BJ (cell line): ENCODE data around the gene CHST8. TPM values are rescaled to one million over a fixed set of nuclear protein-coding genes. Genes with fewer than 3 reads are reported as not detected.
A peak's percentile ranks its signal among the peaks of the same experiment; 100 is the strongest.

Experiments used
- CTCF ChIA-PET: fragments of 350-600 bp; formaldehyde crosslinking; extraction: SDS; loops from one replicate; lab custom pipeline; 2021; ENCODE audit warnings: antibody characterized with exemption, inconsistent platforms; lab: Yijun Ruan, JAX
- POLR2A ChIA-PET: fragments of 300-600 bp; sonication (Branson Sonifier 250); formaldehyde crosslinking; extraction: SDS; loops from one replicate; lab custom pipeline; 2021; ENCODE audit warnings: antibody characterized with exemption; lab: Charles Lee
- DNase-seq: peaks from one replicate; pipeline ENCODE4 v3.0.0-alpha.2; 2011; ENCODE audit warnings: low read depth
- H3K27me3 ChIP-seq: 2 replicates; pipeline ENCODE4 v1.6.0; 2011; ENCODE audit warnings: low read length; ENCODE audit not compliant: control insufficient read depth, insufficient read depth
- H3K36me3 ChIP-seq: 2 replicates; pipeline ENCODE4 v1.5.1; 2011; ENCODE audit warnings: low read length; ENCODE audit not compliant: control insufficient read depth, insufficient read depth
- H3K4me3 ChIP-seq: 2 replicates; pipeline ENCODE4 v1.5.1; 2011; ENCODE audit warnings: low read depth, mild to moderate bottlenecking, control low read depth, low read length
- CTCF ChIP-seq: IDR thresholded peaks from 2 replicates; pipeline ENCODE4 v1.5.1; 2011; ENCODE audit warnings: low read depth, mild to moderate bottlenecking, control low read depth, inconsistent platforms, low read length, moderate library complexity; ENCODE audit not compliant: insufficient read depth
- polyA minus RNA-seq: library from RNA; depleted of rRNA, polyadenylated mRNA; stranded (reverse); fragments of >200 nt; gene quantifications from 2 replicates; pipeline ENCODE4 v1.2.3, GENCODE V29; 2011; rRNA and poly(A)+ RNA removed
- polyA plus RNA-seq: library from polyadenylated mRNA; depleted of rRNA; stranded (reverse); fragments of >200 nt; gene quantifications from 2 replicates; pipeline ENCODE4 v1.2.3, GENCODE V29; 2011; rRNA removed

The CHST8 gene
- polyA plus RNA-seq (0.09 and 0.16 TPM in 2 replicates), polyA minus RNA-seq (not detected in 2 replicates)

- ChIA-PET POLR2A (no interaction called here), CTCF (no interaction called here)
- no peak for TF ChIP-seq CTCF
- Histone ChIP-seq H3K27me3 (peaks cover 34% of the 10 kb centered on the region), H3K4me3 (peak within 1 kb of the TSS; percentile 27), H3K36me3 (no peaks in the 10 kb centered on the region)
- DNase-seq: no peak
Measured at GRCh38 chr19:33621811-33622504, at the start of gene CHST8. Gene CHST8, plus strand, starts transcription at chr19:33621953. Its CDS starts 67,309 bp downstream, at chr19:33689262.

- H3K4me3 ChIP-seq: no peak overlapping the region
- TF ChIP-seq CTCF: no peak
- POLR2A ChIA-PET: no interaction called here
Measured at GRCh38 chr19:33572929-33573328, 48.8 kb upstream of the CHST8 start.

GRCh38 chr19:33574824-33575223 lies 46.9 kb upstream of the CHST8 start:
- TF ChIP-seq CTCF: no peak
- H3K27me3 ChIP-seq: no peaks in the 10 kb centered on the region
- H3K36me3 ChIP-seq: no peaks in the 10 kb centered on the region
- H3K4me3 ChIP-seq: no peak overlapping the region
- CTCF ChIA-PET: interaction anchor here (1.1 kb wide), 1 partner anchor 25 kb away, joined by 3 read pairs; no protein-coding TSS in a partner anchor
- no peak for DNase-seq
- POLR2A ChIA-PET: no interaction called here

More at GRCh38 chr19:33572929-33573328, 48.8 kb upstream of the CHST8 start:
- DNase-seq: no peak
- CTCF ChIA-PET: no interaction called here
- Histone ChIP-seq H3K36me3 (no peaks in the 10 kb centered on the region), H3K27me3 (no peaks in the 10 kb centered on the region)

GRCh38 chr19:33578697-33579096 lies 43.1 kb upstream of the CHST8 start:
- CTCF ChIA-PET: no interaction called here
- no peak for TF ChIP-seq CTCF

GRCh38 chr19:33580026-33580644 lies 41.6 kb upstream of the CHST8 start:
- no peak for DNase-seq
- POLR2A ChIA-PET: interaction anchor here (0.6 kb wide), 1 partner anchor 56 kb away, joined by 3 read pairs; no protein-coding TSS in a partner anchor

More at GRCh38 chr19:33578697-33579096, 43.1 kb upstream of the CHST8 start:
- Histone ChIP-seq H3K4me3 (no peak overlapping the region), H3K36me3 (no peaks in the 10 kb centered on the region), H3K27me3 (no peaks in the 10 kb centered on the region)
- POLR2A ChIA-PET: no interaction called here
- DNase-seq: no peak

More at GRCh38 chr19:33580026-33580644, 41.6 kb upstream of the CHST8 start:
- Histone ChIP-seq H3K27me3 (no peaks in the 10 kb centered on the region), H3K36me3 (no peaks in the 10 kb centered on the region), H3K4me3 (no peak overlapping the region)
- CTCF ChIA-PET: interaction anchor here (1.8 kb wide), 1 partner anchor 9 kb away, joined by 5 read pairs; no protein-coding TSS in a partner anchor
- no peak for TF ChIP-seq CTCF
